Stomach (tissue), 4 donors: ENCODE measurements around the gene SECTM1.

Experiments used
- EP300 ChIP-seq: sonication (generic); formaldehyde crosslinking; IDR thresholded peaks from one replicate; pipeline ENCODE4 v1.6.1; 2017; ENCODE audit warnings: antibody characterized with exemption
- POLR2A ChIP-seq, 4 donors: fragments of 450-650 bp; IDR thresholded peaks; one replicate each; pipeline ENCODE4 v1.6.1; 2016; ENCODE audit warnings: antibody characterized with exemption in 4 of 4, control low read depth in 2 of 4, mild to moderate bottlenecking in 1 of 4, moderate library complexity in 1 of 4
- POLR2AphosphoS5 ChIP-seq, 3 donors: sonication (generic); formaldehyde crosslinking; IDR thresholded peaks; one replicate each; pipeline ENCODE4 v1.6.1; 2016; ENCODE audit warnings: antibody characterized with exemption in 3 of 3
- TF ChIP-seq, protein P1 (sequence below), 7 experiments: fragments of 450-650 bp in 4 of 7; fragments of 200-600 bp in 3 of 7; sonication (generic) in 3 of 7; IDR thresholded peaks; one replicate each; pipeline ENCODE4 v1.5.1; 2016 to 2019; ENCODE audit warnings: antibody characterized with exemption in 7 of 7, control low read depth in 2 of 7, mild to moderate bottlenecking in 1 of 7

DNA sequence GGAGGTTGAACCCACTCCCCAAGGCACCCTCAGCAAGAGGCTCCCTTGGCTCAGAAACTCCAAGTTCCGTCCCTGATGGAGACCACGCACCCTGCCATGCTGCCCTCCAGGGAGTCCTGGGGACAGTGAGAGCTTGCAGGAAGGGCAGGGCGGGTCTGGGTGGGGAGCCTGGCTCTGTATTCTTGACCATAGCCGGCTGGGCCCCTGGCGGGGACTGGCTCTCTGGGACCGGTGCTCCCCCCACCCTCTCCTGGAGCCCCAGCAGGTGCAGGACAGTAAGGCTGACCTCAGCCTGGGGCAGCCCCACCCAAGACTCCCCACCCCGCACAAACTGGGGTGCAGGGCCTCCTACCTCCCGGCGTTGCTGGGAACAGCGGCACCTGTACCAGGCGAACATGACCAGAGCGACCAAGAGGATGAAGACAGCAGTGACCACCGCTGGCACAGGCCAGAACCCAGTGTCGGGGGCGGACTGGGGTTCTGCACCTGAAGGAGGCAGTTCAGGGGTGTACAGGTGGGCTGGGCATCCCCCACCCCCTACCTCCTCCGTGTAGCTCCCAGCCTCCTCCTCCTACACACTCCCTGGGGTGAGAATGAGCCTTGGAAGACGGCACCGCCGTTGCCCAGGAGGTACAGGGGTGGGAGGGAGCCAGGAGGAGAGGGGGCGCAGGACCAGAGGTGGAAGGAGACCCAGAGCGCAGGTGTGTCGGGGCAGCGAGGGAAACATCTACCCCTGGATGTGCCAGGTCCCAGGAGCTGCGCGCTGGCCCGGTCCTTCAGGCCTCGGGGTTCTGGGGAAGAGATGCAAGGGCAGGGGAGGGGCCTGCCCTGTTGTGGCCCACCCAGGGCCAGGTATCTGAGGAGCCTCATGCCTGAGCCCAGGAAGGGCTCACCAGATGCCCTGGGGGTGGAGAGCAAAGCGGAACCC lies 10.8 kb downstream of the SECTM1 start:
- TF ChIP-seq, protein P1, sequence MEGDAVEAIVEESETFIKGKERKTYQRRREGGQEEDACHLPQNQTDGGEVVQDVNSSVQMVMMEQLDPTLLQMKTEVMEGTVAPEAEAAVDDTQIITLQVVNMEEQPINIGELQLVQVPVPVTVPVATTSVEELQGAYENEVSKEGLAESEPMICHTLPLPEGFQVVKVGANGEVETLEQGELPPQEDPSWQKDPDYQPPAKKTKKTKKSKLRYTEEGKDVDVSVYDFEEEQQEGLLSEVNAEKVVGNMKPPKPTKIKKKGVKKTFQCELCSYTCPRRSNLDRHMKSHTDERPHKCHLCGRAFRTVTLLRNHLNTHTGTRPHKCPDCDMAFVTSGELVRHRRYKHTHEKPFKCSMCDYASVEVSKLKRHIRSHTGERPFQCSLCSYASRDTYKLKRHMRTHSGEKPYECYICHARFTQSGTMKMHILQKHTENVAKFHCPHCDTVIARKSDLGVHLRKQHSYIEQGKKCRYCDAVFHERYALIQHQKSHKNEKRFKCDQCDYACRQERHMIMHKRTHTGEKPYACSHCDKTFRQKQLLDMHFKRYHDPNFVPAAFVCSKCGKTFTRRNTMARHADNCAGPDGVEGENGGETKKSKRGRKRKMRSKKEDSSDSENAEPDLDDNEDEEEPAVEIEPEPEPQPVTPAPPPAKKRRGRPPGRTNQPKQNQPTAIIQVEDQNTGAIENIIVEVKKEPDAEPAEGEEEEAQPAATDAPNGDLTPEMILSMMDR (IDR thresholded peaks at IDR 0.05): no peak
- TF ChIP-seq POLR2AphosphoS5 (IDR thresholded peaks at IDR 0.05) (no peak), POLR2A (IDR thresholded peaks at IDR 0.05) (no peak), EP300 (no peak)
